ENCODE results near the gene SPOCK1.

The SPOCK1 gene

DNA sequence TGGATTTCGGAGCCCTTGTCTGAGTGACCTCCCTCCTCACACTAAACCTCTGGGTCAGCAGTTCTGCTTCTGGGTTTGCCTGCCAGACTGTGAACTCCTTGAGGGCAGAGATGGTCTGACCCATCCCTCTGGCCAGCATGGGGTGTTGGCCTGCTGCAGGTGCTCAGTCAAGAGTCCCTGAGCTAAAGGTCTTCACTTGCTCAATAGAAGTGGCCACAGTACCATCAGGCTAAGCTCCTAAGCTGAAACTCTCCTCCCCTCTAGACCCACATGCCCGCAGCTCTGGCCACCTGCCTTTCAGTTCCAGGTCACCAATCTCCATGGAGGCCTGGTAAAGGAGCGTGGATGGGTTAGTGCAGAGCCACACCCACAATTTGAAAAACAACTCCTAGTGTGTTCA lies 316.6 kb downstream of the SPOCK1 start:
- no peak overlapping the region for H3K4me3 ChIP-seq (ENCODE audit: low read depth in 1 of 2, low read length in 2 of 2)
- H3K27me3 ChIP-seq (ENCODE audit: insufficient read depth, low read length, poor library complexity): peaks cover 26% of the 10 kb centered on the region
- H3K4me2 ChIP-seq (ENCODE audit: insufficient read depth, low read length): no peak overlapping the region
- ATAC-seq (ENCODE audit: insufficient read depth, low read depth) (no peak), DNase-seq (no peak)
- H3K9ac ChIP-seq (ENCODE audit: low read depth, low read length): no peak overlapping the region
- H3K9me3 ChIP-seq (ENCODE audit: insufficient read depth, low read length, severe bottlenecking): no peaks in the 10 kb centered on the region
- H3K36me3 ChIP-seq (ENCODE audit: insufficient read depth, low read length): no peaks in the 10 kb centered on the region
- no peak overlapping the region for H2AFZ ChIP-seq (ENCODE audit: low read depth, low read length)
- no peak for TF ChIP-seq CTCF (IDR thresholded peaks at IDR 0.05; ENCODE audit: borderline replicate concordance, extremely low read depth, low read length, poor library complexity, severe bottlenecking)
- no peak for TF ChIP-seq EZH2 (IDR thresholded peaks at IDR 0.05; ENCODE audit: borderline replicate concordance, low read depth, low read length, severe bottlenecking)
- no peaks in the 10 kb centered on the region for H3K4me1 ChIP-seq (ENCODE audit: insufficient read depth, low read length)
- no peak overlapping the region for H3K27ac ChIP-seq (ENCODE audit: low read length)
- no peaks in the 10 kb centered on the region for H4K20me1 ChIP-seq (ENCODE audit: insufficient read depth, low read length)
- no peaks in the 10 kb centered on the region for H3K79me2 ChIP-seq (ENCODE audit: insufficient read depth, low read length)

- no peaks in the 10 kb centered on the region for H3K79me2 ChIP-seq (ENCODE audit: insufficient read depth, low read length)
- H3K4me3 ChIP-seq (ENCODE audit: low read depth in 1 of 2, low read length in 2 of 2): no peak overlapping the region
- ATAC-seq (ENCODE audit: insufficient read depth, low read depth) (no peak), DNase-seq (no peak)
- H4K20me1 ChIP-seq (ENCODE audit: insufficient read depth, low read length): no peaks in the 10 kb centered on the region
- TF ChIP-seq CTCF (IDR thresholded peaks at IDR 0.05; ENCODE audit: borderline replicate concordance, extremely low read depth, low read length, poor library complexity, severe bottlenecking): no peak
- no peak for TF ChIP-seq EZH2 (IDR thresholded peaks at IDR 0.05; ENCODE audit: borderline replicate concordance, low read depth, low read length, severe bottlenecking)
- peaks cover 17% of the 10 kb centered on the region for H3K27me3 ChIP-seq (ENCODE audit: insufficient read depth, low read length, poor library complexity)
- H3K27ac ChIP-seq (ENCODE audit: low read length): no peak overlapping the region
- no peak overlapping the region for H2AFZ ChIP-seq (ENCODE audit: low read depth, low read length)
- no peaks in the 10 kb centered on the region for H3K36me3 ChIP-seq (ENCODE audit: insufficient read depth, low read length)
- no peak overlapping the region for H3K4me2 ChIP-seq (ENCODE audit: insufficient read depth, low read length)
- H3K4me1 ChIP-seq (ENCODE audit: insufficient read depth, low read length): no peaks in the 10 kb centered on the region
- no peaks in the 10 kb centered on the region for H3K9me3 ChIP-seq (ENCODE audit: insufficient read depth, low read length, severe bottlenecking)
- H3K9ac ChIP-seq (ENCODE audit: low read depth, low read length): no peak overlapping the region
Measured at GRCh38 chr5:137181667-137182066, 317.5 kb downstream of the SPOCK1 start.

DNA sequence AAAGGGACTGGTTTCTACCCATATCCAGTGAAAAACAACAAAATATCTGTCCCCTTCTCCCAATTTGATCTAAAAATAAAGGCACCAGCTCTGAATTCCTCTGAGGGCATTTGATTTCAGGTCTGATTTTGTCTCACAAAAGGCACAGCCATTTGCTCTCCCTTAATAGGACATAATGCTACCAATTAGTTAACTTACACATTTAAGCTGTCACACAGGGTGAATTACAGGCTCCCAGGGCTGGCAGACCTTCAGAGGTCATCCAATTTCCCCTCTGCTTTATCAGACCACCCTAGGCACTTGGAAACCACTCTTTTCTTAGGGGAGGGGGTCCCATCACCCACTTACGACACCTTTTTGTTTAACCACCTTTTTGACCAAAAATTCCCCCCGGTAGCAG lies 319.9 kb downstream of the SPOCK1 start:
- no peak overlapping the region for H2AFZ ChIP-seq (ENCODE audit: low read depth, low read length)
- TF ChIP-seq EZH2 (IDR thresholded peaks at IDR 0.05; ENCODE audit: borderline replicate concordance, low read depth, low read length, severe bottlenecking): no peak
- TF ChIP-seq CTCF (IDR thresholded peaks at IDR 0.05; ENCODE audit: borderline replicate concordance, extremely low read depth, low read length, poor library complexity, severe bottlenecking): no peak
- DNase-seq (no peak), ATAC-seq (ENCODE audit: insufficient read depth, low read depth) (no peak)
- no peak overlapping the region for H3K4me2 ChIP-seq (ENCODE audit: insufficient read depth, low read length)
- H4K20me1 ChIP-seq (ENCODE audit: insufficient read depth, low read length): no peaks in the 10 kb centered on the region
- no peak overlapping the region for H3K27ac ChIP-seq (ENCODE audit: low read length)
- no peaks in the 10 kb centered on the region for H3K9me3 ChIP-seq (ENCODE audit: insufficient read depth, low read length, severe bottlenecking)
- H3K9ac ChIP-seq (ENCODE audit: low read depth, low read length): no peak overlapping the region
- no peak overlapping the region for H3K4me3 ChIP-seq (ENCODE audit: low read depth in 1 of 2, low read length in 2 of 2)
- no peaks in the 10 kb centered on the region for H3K4me1 ChIP-seq (ENCODE audit: insufficient read depth, low read length)
- H3K79me2 ChIP-seq (ENCODE audit: insufficient read depth, low read length): no peaks in the 10 kb centered on the region
- no peaks in the 10 kb centered on the region for H3K36me3 ChIP-seq (ENCODE audit: insufficient read depth, low read length)
- peaks cover 2% of the 10 kb centered on the region for H3K27me3 ChIP-seq (ENCODE audit: insufficient read depth, low read length, poor library complexity)

DNA sequence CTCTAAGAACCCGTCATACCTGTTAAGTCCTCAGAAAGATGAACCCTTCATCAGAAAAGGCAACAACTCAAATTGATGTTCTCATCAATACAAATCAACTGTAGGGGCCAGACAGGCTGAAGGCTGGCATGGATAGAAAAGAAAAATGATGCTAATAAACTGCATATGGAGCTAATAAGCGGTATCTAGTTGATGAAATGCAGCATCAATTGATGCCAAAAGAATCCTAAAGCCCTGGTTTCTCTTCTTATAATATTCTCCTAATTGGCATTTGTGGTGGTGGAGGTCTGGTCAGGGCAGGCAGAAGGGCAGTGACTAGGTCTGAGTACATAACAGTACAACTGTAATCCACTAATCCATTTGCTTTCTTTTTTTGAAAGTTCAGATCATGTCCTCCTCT lies 322.5 kb downstream of the SPOCK1 start:
- ATAC-seq (ENCODE audit: insufficient read depth, low read depth) (no peak), DNase-seq (no peak)
- Histone ChIP-seq H3K9me3 (ENCODE audit: insufficient read depth, low read length, severe bottlenecking) (no peaks in the 10 kb centered on the region), H4K20me1 (ENCODE audit: insufficient read depth, low read length) (no peaks in the 10 kb centered on the region), H3K79me2 (ENCODE audit: insufficient read depth, low read length) (no peaks in the 10 kb centered on the region), H3K9ac (ENCODE audit: low read depth, low read length) (no peak overlapping the region), H3K27ac (ENCODE audit: low read length) (no peak overlapping the region), H2AFZ (ENCODE audit: low read depth, low read length) (no peak overlapping the region), H3K36me3 (ENCODE audit: insufficient read depth, low read length) (no peaks in the 10 kb centered on the region), H3K4me2 (ENCODE audit: insufficient read depth, low read length) (no peak overlapping the region), H3K4me1 (ENCODE audit: insufficient read depth, low read length) (no peaks in the 10 kb centered on the region), H3K4me3 (ENCODE audit: low read depth in 1 of 2, low read length in 2 of 2) (no peak overlapping the region), H3K27me3 (ENCODE audit: insufficient read depth, low read length, poor library complexity) (peaks cover 4% of the 10 kb centered on the region)
- TF ChIP-seq CTCF (IDR thresholded peaks at IDR 0.05; ENCODE audit: borderline replicate concordance, extremely low read depth, low read length, poor library complexity, severe bottlenecking) (no peak), EZH2 (IDR thresholded peaks at IDR 0.05; ENCODE audit: borderline replicate concordance, low read depth, low read length, severe bottlenecking) (no peak)
